Adrenal gland (tissue), 5 donors: ENCODE measurements around the gene PTGES2.

Source experiments
- CTCF ChIP-seq, 6 experiments: fragments of 450-650 bp in 4 of 6; fragments of 200-600 bp in 2 of 6; sonication (generic) in 1 of 6; IDR thresholded peaks; 1 replicate in 5 of 6; 2 replicates in 1 of 6; pipeline versions ENCODE4 v1.5.1 to v1.8.0; 2016 to 2021; ENCODE audit warnings: antibody characterized with exemption in 6 of 6, mild to moderate bottlenecking in 2 of 6, moderate library complexity in 1 of 6
- POLR2A ChIP-seq, 2 donors: fragments of 450-650 bp; IDR thresholded peaks; one replicate each; pipeline ENCODE4 v1.6.1; 2017; ENCODE audit warnings: antibody characterized with exemption in 2 of 2, mild to moderate bottlenecking in 2 of 2, moderate library complexity in 1 of 2
- donor health status: DM: no; HTN: no; CAD: no.

- TF ChIP-seq CTCF (IDR thresholded peaks at IDR 0.05), result no peak
- TF ChIP-seq POLR2A (IDR thresholded peaks at IDR 0.05), result no peak
Measured at GRCh38 chr9:128145536-128145935, 18.0 kb upstream of the PTGES2 start.
